IPS-NIHi11 (cell line): ENCODE results near the gene MMAA.
A peak's percentile ranks its signal among the peaks of the same experiment; 100 is the strongest.
"Not testable (repeated sequence)": the region's sequence is repeated elsewhere in the genome, so short reads cannot be mapped to it uniquely, and the experiment has no call there.

Experiments used
- DNase-seq: peaks from one replicate; pipeline ENCODE4 v3.0.0; 2012; ENCODE audit warnings: mixed read lengths, low spot score

Gene MMAA

GRCh38 chr4:145618932-145619638 is at the start of gene MMAA:
Gene MMAA (plus strand): TSS chr4:145619385. CDS start chr4:145639140, 19,755 bp downstream.
- peak; percentile 99 for DNase-seq

- DNase-seq: not testable (repeated sequence)
Measured at GRCh38 chr4:145574546-145574945, 44.6 kb upstream of the MMAA start.

- no peak for DNase-seq
Measured at GRCh38 chr4:145580906-145581305, 38.3 kb upstream of the MMAA start.

DNA sequence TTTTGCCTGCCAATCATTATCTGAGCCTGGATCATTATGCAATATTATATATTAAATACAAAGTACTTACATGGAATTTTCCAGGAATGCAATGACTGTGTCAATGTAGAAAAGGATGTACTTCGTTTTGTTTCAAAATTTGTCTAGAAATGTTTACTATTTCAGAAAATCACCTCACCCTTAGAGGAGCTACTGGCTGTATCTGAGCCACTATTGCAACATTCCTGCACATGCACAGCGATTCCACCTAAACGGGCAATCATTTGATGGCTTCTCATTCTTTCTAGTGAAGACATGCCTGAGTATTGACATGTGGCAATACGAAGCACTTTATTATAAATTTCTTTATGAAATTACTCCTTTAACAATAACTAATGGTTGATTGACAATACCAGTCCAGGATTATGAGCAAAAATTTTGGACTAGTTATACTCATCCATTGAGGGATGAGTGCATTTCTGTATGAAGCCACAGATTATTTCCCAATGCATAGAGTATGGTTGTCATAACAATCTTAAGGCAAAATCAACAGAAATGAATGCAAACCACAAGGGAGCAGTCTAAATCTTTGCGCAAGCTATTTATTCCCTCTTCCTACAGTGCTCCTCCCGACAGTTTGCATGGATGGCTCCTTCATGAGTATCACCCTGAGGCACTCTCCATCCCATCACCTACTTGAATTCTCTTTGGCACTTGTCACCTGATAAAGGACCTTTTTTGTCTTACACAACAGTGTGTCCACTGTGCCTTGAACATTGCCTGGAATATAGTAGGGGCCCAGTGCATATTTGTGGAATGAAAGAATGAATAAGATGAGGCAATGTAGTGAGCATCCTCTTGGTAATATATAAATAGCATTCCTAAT is 35.8 kb upstream of the MMAA start:
- DNase-seq: no peak

- no peak for DNase-seq
Measured at GRCh38 chr4:145587088-145587754, 32.0 kb upstream of the MMAA start.

GRCh38 chr4:145589381-145589780 is 29.8 kb upstream of the MMAA start:
- not testable (repeated sequence) for DNase-seq

DNA sequence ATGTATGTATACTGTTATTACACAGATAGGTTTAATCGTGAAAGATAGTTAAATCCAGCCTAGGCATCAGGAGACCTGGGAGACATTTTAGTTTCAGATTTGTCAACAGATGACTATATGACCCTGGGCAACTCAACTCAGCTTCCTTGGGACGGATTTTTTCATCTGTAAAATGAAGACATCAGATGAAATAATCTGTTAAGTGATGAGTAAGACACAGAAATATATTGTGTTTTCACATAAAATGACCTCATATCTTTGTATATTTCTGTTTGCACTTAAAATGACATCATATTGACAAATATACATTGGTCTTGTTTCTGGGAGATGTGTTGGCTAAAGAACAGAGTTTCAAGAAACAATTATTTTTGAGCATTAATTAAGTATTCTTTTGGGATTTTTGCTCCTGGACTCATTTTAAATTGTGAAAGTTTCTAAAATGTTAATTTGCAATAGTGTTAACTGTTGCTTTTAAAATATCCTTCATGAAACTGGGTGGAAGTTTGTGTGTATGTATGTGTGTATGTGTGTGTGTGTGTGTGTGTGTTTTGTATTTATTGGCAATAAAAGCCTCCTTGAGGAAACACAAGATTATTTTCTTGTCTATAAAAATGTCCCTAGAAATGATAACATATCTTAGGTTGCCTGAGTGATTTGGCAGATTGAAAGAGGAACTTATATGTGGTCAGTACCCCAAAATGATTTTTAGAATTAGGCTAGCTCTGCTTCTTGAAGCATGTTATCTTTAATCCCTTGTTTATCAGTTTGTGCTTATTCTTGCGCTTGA is 29.1 kb upstream of the MMAA start:
- no peak for DNase-seq

DNA sequence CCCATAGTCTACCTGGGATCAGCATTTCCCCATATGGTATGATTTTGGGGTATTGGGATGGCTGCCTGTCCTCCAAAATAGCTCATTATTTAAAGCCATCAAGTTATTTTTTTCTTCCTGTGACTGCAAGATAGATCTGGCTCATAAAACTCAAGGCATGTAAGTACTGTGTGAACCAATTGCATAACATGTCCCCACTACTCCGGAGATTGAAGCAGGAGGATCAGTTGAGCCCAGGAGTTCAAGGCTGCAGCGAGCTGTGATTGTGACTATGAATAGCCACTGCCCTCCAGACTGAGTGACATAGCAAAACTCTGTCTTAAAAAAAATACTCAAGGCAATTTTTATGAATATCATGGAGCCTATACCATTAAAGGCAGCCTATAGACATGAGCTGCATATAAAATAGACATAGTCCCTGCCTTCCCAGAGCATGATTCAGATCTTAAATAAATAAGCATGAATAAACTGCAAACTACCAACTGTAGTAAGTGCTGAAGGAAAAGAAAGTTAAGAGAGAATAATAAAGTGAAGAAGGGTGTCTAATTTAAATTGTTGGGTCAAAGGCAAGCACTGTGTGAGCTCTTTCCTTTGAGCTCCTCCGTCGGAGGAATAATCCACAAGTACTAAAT is 16.9 kb upstream of the MMAA start:
- DNase-seq: no peak

GRCh38 chr4:145605941-145606340 is 13.2 kb upstream of the MMAA start:
- DNase-seq: no peak

GRCh38 chr4:145609481-145610427 is 9.4 kb upstream of the MMAA start:
- DNase-seq: peak; percentile 48

- no peak for DNase-seq
Measured at GRCh38 chr4:145613566-145614232, 5.5 kb upstream of the MMAA start.

GRCh38 chr4:145614233-145614610 is 5.0 kb upstream of the MMAA start:
- DNase-seq: no peak

- peak; percentile 12 for DNase-seq
Measured at GRCh38 chr4:145618210-145618931, 814 bp upstream of the MMAA start.

GRCh38 chr4:145619639-145619996 is 433 bp downstream of the MMAA start:
- no peak for DNase-seq

DNA sequence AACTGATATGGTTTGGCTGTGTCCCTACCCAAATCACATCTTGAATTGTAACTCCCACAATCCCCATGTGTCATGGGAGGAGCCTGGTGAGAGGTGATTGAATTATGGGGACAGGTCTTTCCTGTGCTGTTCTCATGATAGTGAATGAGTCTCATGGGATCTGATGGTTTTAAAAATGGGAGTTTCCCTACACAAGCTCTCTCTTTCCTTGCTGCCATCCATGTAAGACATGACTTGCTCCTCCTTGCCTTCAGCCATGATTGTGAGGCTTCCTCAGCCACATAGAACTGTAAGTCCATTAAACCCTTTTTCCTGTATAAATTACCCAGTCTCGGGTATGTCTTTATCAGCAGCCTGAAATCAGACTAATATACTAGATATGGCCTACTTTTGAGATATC is 2.9 kb downstream of the MMAA start:
- DNase-seq: not testable (repeated sequence)

- no peak for DNase-seq
Measured at GRCh38 chr4:145623831-145624230, 4.6 kb downstream of the MMAA start.

- DNase-seq: no peak
Measured at GRCh38 chr4:145625677-145626622, 6.8 kb downstream of the MMAA start.

GRCh38 chr4:145626623-145626982 is 7.4 kb downstream of the MMAA start:
- no peak for DNase-seq
